Stimulated activated CD4-positive, alpha-beta T cell treated with anti-CD3 and anti-CD28 coated beads, Interleukin-1b, Interleukin-23, amount 100 ng/mL, for 48 hours (primary cell): ENCODE measurements around the gene NSMCE1.
A peak's percentile ranks its signal among the peaks of the same experiment; 100 is the strongest.
"Not testable (repeated sequence)": the region's sequence is repeated elsewhere in the genome, so short reads cannot be mapped to it uniquely, and the experiment has no call there.

Source experiments
- DNase-seq: peaks from one replicate; pipeline ENCODE4 v3.0.0-alpha.2; 2020

Gene NSMCE1

DNA sequence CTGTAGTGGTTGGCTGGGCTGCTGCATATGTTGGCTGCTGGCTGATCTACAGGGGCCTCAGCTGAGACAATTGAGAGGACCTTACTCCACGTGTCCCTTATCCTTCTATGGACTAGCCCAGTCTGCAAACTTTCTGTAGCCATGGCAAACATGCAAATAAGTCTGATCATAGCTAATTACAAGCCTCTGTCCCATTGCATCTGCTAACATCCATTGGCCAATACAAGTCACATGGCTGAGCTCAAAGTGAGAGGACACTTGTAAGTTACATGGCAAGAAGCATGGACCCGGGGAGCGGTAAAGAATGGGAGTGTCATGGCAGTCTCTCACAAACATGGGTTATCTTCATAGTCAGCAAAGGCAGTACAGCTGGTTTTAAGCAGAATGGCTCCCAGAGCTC lies 33.6 kb upstream of the NSMCE1 start:
- no peak for DNase-seq

DNA sequence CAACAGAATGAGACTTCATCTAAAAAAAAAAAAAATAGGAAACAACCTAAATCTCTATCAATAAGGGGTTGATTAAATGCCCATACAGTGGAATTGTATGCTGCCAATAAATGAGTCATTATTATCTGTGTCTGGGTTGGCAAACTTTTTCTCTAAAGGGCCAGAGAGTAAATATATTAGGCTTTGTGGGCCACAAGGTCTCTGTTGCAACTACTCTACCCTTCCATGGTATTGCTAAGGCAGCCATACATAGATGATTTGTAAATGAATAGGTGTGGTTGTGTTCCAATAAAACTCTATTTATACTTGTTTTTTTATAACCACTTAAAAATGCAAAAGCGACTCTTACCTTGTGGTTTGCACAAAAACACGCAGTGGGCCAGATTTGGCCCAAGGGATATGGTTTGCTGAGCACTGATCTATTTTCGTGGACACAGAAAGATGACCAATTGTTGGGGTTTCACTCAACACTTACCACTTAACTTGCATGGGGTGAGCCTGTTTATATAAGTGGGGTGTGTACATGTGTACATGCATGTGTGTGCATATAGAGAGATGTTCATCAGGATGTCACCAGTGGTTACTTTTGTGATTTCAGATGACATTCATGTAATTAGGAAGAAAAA lies 32.8 kb upstream of the NSMCE1 start:
- no peak for DNase-seq

DNA sequence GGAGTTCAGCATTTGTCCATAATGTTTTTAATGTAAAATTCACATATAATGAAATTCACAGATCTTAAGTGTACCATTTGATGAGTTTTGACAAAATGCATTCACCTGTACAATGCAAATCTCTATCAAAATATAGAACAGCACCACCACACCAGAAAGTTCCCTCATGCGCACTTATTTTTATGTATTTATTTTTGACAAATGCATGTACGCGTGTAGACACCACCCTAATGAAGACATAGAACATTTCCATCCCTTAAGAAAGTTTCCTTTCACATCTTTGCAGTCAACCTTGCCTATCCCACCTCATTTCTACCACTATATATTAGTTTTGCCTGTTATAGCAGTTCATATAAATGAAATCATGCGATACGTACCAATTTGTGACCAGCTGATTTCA lies 29.6 kb upstream of the NSMCE1 start:
- DNase-seq = no peak

DNA sequence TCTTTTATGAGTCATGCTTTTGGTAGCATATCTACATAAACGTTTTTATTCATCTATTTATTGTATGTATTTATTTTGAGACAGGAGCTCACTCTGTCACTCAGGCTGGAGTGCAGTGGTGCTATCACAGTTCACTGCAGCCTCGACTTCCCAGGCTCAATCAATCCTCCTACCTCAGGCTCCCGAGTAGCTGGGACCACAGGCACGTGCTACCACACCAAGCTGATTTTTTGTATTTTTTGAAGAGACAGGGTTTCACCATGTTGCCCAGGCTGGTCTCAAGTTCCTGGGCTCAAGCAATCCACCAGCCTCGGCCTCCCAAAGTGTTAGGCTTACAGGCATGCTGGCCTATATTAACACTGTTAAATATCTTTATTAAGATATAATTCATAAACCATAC lies 24.8 kb upstream of the NSMCE1 start:
- DNase-seq = no peak

DNA sequence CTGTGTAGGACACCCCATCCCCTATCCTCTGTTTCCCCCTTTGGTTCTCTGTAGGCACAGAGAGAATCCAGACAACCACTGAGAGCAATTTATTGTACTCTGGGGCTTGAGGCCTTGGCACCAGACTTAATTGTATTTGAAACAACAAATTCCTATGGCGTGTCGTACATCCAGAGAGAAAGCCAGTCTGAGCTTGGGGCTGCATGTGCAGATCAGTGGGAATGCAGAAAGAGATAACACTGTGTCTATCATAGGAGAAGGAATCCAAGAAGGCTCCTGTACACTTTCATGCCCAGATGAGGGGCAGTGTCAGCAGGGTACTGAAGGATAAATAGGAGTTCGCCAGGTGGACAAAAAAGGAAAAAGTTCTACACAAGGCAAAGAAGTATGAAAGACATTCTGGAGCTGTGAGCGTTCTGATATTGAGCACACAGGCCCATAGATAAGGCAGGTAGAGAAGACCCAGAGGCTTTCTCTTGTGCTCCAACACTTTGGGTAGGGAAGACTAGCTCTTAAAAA lies 23.2 kb upstream of the NSMCE1 start:
- DNase-seq = no peak

DNA sequence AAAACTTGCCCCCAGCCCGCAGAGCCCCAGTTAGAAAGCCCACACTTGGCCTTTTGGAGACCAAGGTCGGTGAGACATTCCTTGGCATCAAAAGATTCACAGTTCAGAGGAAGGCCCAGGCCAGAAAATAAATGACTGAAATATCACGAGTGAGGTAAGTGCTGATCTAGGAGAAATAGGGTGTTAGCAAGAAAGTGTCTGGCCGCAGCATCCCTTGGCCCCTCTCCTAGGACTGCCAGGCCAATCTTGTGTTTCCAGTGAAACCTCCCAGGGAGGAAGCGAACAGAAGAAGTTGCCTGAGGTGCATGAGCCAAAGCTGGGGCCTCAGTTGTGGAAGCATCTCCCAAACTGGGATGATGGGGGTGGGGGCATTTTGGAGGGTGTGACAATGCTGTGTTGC lies 22.5 kb upstream of the NSMCE1 start:
- no peak for DNase-seq

DNA sequence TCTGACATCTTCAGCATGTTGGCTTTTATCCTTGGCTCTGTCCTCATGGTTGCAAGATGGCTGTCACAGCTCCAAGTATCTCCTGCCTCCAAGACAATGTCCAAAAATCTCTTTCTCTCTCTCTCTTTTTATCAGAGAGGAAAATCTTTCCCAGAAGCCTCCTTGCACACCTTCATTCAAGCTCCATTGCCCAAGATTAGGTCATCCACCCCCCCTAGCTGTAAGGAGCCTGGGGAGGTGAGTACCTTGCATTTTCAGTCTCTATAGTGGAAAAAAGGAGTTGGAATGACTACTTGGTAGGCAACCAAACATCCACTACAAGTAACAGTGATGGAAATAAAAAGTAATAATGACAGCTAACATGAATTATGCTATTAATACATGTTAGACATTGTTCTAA lies 22.0 kb upstream of the NSMCE1 start:
- no peak for DNase-seq

DNA sequence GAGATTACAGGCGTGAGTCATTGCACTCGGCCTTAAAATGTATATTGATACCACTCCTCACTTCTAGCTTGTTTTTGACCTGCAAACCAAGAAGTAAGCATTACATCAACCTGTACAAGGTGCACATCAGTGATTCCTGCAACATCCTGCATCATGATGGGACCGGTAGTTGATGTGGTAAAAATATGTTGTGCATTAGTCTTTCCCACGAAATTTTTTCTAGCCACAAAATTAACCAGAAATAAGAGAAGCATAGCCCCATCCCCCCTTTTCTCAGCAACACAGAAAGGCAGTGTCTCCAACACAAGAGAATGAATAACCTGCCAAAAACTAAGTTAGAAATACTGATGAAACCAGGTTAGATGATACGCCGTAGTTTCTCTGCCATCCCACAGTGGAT lies 21.1 kb upstream of the NSMCE1 start:
- DNase-seq = peak; percentile 38

DNA sequence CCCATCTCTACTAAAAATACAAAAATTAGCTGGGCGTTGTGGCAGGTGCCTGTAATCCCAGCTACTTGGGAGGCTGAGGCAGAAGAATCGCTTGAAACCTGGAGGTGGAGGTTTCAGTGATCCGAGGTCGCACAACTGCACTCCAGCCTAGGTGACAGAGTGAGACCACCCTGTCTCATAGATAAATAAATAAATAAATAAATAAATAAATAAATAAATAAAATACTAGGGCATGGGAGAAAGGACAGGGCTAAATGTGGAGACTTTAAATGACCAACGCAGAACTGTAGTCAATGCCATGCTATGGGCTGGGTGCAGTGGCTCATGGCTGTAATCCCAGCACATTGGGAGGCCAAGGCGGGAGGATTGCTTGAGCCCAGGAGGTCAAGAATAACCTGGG lies 19.7 kb upstream of the NSMCE1 start:
- not testable (repeated sequence) for DNase-seq

DNA sequence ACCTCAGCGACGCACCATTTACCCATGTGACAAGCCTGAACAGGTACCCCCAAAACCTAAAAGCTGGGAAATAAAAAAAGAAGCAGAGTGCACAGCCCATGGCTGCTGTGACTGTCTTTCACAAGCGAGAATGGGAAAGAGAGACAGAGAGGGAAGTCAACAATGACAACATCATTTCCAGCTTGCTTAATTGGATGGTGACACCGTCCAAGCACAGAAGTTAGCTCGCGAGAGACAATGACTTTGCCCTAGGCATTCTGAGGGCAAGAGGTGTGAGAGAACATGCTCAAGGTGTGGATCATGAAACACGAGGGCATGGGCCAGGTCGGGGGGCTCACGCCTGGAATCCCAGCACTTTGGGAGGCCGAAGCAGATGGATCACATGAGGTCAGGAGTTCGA lies 19.3 kb upstream of the NSMCE1 start:
- no peak for DNase-seq

DNA sequence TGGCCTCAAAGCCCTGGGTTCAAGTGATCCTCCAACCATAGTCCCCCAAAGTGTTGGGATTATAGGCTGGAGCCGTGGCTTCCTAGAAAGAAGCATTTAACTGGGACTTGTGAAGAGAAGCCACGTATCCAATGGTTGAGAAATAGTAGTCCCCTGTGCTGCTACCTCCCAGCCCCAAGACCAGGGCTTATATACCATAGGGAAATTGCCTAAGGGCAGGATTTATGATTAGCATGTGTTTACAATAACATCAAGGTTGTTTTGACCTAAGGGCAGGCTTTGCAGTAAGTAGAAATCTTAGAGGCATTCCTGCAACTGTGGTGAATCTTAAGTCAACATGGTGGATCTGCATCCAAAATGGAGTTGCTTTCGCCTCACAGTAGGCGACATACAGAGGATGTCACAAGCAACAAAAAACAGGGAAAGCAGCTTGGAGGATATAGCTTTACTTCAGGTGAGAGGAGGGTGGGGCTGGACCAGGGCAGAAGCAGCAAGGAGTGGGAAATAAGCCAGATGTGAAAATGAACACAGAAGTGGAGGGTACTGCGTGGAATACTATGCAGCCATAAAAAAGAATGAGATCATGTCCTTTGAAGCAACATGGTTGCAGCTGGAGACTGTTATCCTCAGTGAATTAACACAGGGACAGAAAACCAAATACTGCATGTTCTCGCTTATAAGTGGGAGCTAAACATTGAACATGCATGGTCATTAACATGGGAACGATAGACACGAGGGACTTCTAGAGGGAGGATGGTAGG lies 18.7 kb upstream of the NSMCE1 start:
- no peak for DNase-seq

DNA sequence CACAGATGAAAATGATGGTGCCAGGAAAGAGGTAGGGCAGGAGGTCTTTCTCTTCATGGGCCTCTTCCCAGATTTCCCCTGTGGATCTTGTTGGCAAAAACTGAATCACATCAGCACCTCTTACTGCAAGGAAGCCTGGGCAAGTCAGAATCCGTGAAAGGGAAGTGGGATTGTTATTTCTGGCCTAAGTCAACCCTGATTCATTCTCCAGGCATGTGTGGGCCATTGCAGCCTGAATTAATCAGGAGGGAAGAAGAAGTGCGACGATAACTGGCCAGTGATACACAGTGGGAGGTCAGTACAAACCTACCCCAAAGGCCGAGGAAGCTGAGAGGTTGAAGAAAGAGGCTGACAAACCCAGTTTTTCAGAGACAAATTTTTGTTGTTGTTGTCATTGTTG lies 17.9 kb upstream of the NSMCE1 start:
- DNase-seq = no peak

DNA sequence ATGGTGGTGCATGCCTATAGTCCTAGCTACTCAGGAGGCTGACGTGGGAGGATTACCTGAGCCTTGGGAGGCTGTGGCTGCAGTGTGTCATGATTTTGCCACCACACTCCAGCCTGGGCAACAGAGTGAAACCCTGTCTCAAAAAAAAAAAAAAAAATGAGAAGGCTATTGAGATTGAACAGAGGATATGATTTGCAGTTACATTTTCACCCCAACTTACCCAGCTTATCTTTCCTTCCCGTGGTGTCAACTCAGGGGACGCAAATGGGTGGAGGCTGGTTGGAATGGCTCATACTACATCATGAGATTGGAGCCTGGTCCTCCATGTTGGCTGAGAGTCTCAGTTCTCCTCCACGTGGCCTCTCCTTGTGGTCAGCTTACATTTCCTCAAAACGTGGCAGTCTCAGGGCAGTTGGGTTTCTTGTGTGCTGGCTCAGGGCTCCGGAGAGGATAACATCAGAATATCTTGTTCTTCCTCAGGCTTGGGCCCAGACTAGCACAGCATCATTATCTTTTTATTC lies 17.2 kb upstream of the NSMCE1 start:
- no peak for DNase-seq

DNA sequence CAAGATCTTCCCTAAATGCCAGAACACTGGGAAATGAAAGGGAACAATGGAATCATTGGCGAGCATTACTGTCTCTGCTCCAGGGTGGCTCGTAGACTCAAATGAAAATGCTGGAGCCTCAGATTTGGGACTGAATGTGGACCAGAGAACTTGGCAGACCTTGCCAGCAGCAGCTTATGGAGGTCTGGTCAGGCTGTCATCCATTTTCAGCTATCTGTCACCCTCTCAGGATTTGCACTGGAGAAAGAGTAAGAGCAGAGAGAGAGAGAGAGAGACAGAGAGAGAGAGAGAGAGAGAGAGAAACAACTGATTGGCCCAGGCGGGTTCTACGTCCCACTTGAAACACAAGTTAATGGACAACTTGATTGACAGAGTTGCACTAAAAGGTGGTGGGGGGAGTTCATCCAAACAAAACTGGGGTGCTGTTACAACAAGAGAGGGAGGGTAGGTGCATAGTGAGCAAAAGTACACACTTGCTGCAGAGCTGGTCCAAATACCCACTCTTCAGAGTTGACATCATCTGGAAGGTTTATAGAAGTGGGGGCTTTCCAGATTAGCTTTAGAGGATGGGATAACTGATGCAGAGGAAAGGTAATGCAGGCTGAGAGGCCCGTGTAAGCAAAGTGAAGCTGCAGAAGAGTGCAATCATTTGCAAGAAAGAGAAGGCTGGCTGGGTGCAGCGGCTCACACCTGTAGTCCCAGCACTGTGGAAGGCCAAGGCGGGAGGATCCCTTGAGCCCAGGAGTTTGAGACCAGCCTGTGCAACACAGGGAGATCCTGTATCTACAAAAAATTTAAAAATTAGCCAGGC lies 16.5 kb upstream of the NSMCE1 start:
- no peak for DNase-seq

DNA sequence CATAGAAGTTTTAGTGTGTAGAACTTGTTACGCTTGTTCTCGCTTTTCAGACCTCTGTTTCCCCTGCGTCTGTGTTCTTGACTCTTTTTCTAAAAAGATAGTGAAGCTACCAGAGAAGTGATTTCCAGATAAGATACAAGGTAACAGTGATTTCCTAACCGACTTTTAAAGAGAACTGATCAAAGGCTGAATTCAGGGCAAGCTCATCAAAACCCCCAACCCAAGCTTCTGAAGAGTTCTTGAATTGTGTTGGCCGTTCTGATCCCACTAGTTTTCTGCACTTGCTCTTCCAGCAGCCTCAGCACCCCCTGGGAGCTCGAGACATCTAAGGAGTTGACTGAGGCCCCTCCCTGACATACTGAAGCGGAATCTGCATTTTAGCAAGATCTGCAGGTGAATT lies 12.7 kb upstream of the NSMCE1 start:
- no peak for DNase-seq

DNA sequence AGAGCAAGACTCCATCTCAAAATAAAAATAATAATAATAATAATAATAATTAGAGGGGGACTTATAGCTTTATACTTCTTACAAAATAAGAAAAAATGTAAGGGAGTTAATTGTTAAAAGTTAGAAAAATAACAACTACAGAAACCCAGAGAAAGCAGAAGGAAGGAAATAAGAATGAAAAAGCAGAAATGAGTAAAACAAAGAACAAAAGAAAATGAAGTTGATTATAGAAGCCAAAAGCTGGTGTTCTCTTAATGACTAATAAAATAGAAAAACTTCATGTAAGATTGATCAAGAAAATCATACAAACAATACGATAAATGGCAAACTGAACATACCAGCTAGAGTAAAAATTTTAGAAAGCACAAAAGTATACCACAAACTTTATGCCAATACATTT lies 6.8 kb upstream of the NSMCE1 start:
- DNase-seq = no peak

DNA sequence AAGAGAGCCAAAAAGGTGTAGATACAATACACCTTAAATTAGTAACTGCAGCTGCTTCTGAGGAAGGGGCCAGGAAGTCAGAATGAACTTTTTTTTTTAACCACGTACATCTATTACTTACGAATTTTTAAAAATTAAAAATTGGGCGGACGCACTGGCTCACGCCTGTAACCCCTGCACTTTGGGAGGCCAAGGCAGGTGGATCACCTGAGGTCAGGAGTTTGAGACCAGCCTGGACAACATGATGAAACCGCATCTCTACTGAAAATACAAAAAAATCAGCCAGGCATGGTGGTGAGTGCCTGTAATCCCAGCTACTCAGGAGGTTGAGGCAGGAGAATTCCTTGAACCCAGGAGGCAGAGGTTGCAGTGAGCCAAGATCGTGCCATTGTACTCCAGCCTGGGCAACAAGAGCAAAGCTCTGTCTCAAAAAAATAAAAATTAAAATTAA lies 5.9 kb upstream of the NSMCE1 start:
- DNase-seq = not testable (repeated sequence)

DNA sequence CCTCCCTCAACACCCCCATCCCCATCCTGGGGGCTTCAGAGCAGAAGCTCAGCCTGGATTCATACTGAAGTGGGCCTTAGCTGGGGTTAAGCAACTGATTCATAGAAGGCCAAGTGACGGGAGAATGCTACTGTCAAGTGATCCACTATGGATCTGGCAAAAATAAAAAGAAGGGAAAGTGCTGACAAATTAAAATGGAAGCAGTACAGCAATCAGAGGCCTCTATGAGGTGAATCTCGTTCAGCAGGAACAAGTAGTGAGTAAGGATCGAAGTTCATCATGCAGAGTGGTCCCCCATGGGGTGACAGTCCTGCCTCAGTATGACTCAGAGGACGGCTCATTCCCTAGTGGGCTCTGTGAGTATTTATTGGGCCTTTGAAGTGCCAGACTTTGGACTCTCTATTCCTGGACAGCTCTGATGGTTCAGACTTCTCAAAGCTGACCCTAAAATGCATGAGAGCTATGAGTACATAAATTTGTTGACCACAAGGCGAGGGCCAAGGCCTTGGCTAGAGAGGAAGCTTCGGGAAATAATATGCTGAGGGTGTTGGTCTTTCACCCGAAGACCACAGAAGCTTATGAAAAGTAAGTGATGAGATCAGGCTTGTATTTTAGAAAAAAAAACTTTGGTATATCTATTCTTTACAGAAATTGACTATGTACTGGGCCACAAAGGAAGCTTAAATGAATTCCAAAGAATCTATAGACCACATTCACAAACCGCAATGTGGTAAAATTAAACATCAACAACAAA lies 5.3 kb upstream of the NSMCE1 start:
- DNase-seq = peak; percentile 76

DNA sequence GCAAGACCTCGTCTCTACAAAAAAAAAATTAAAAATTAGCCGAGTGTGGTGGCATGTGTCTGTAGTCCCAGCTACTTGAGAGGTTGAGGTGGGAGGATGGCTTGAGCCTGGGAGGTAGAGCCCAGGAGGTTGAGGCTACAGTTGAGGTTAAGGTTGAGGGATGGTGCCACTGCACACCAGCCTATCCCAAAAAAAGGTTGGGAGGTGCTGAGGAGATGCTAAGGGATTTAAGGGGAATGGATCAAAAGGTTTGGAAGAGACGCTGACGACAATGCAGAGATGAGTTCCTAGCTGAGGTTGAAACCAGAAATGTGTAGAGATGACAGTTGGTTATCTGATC lies 4.7 kb upstream of the NSMCE1 start:
- DNase-seq = no peak

DNA sequence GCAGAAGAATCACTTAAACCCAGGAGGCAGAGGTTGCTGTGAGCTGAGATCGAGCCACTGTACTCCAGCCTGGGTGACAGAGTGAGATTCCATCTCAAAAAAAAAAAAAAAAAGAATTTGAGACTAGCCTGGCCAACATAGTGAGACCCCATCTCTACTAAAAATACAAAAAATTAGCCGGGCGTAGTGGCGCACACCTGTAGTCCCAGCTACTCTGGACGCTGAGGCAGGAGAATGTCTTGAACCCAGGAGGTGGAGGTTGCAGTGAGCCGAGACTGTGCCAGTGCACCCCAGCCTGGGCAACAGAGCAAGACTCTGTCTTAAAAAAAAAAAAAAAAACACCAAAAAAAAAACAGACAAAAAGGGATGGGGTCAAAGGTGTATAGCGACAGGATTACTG lies 4.1 kb upstream of the NSMCE1 start:
- DNase-seq = not testable (repeated sequence)

DNA sequence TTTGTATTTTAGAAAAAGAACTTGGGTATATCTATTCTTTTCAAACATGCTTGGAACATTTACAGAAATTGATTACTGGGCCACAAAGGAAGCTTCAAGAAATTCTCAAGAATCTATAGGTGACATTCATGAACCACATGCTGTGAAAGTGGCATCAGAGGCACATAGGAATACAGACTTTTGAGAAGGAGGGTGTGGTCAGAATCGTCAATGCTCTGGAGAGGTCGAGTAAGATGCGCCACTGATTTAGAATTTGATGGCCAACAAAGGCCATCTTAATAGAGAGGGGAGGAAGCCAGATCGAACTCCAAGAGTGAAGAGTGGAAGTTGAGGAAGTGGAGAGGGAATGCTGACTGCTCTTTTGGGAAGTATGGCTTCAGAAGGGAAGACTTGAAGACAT lies 3.5 kb upstream of the NSMCE1 start:
- no peak for DNase-seq

DNA sequence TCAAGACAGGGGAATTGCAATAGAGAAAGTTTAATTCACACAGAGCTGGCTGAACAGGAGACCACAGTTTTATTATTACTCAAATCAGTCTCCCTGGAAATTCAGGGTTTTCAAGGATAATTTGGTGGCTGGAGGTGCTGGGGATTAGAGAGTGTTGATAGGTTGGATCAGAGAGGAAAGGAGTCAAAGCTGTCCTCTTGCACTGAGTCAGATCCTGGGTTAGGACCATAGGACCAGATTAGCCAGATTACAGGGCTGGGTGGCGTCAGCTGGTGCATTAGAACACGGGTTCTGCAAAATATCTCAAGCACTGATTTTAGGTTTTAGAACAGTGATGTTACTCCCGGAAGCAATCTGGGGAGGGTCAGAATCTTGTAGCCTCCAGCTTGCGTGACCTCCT lies 1.8 kb upstream of the NSMCE1 start:
- no peak for DNase-seq
